HFFc6 (cell line): ENCODE results near the gene TBK1. TPM values are rescaled to one million over a fixed set of nuclear protein-coding genes. Genes with fewer than 3 reads are reported as not detected.

Source experiments
- DNase-seq: peaks from one replicate; pipeline ENCODE4 v3.0.0-alpha.2; 2018
- H3K27ac Mint-ChIP-seq: 2 replicates; pipeline ENCODE4 v1.8.0; 2020; ENCODE audit warnings: mild to moderate bottlenecking, mixed read lengths
- H3K27me3 Mint-ChIP-seq: 2 replicates; pipeline ENCODE4 v1.8.0; 2021; ENCODE audit warnings: mild to moderate bottlenecking, moderate library complexity, mixed read lengths; ENCODE audit not compliant: insufficient read depth
- H3K36me3 Mint-ChIP-seq: 2 replicates; pipeline ENCODE4 v1.8.0; 2021; ENCODE audit warnings: low read depth, mixed read lengths
- H3K4me1 Mint-ChIP-seq: 2 replicates; pipeline ENCODE4 v1.8.0; 2020; ENCODE audit warnings: low read depth, mixed read lengths
- H3K4me3 Mint-ChIP-seq: 2 replicates; pipeline ENCODE4 v1.8.0; 2020; ENCODE audit warnings: mild to moderate bottlenecking, moderate library complexity, mixed read lengths
- H3K9me3 Mint-ChIP-seq: 2 replicates; pipeline ENCODE4 v1.8.0; 2020; ENCODE audit warnings: mild to moderate bottlenecking, mixed read lengths
- CTCF ChIP-seq: fragments of 200-600 bp; sonication (generic); IDR thresholded peaks from 2 replicates; pipeline ENCODE4 v1.5.0; 2021; ENCODE audit warnings: antibody characterized with exemption, mild to moderate bottlenecking
- total RNA-seq, 6 experiments: library from RNA; stranded (reverse); fragmentation: NEBNext Ultra II Directional; extraction: Animal tissue kit (Norgen Biotek cat#: 25700); gene quantifications; 2 replicates in 1 of 6; 3 replicates in 5 of 6; pipeline ENCODE4 v1.2.3, GENCODE V29; 2021

Gene TBK1
- total RNA-seq, 6 experiments from 2014 or later = 20.2 to 23.8 (median 21.0) TPM

GRCh38 chr12:64476844-64477243, 24.9 kb downstream of the TBK1 start:
- H3K27ac Mint-ChIP-seq = no peak overlapping the region
- no peaks in the 10 kb centered on the region for H3K27me3 Mint-ChIP-seq
- no peak for DNase-seq
- H3K9me3 Mint-ChIP-seq = peaks cover 22% of the 10 kb centered on the region
- H3K4me1 Mint-ChIP-seq = peaks cover 33% of the 10 kb centered on the region
- no peak overlapping the region for H3K4me3 Mint-ChIP-seq
- TF ChIP-seq CTCF = no peak
- H3K36me3 Mint-ChIP-seq = peaks cover 64% of the 10 kb centered on the region

DNA sequence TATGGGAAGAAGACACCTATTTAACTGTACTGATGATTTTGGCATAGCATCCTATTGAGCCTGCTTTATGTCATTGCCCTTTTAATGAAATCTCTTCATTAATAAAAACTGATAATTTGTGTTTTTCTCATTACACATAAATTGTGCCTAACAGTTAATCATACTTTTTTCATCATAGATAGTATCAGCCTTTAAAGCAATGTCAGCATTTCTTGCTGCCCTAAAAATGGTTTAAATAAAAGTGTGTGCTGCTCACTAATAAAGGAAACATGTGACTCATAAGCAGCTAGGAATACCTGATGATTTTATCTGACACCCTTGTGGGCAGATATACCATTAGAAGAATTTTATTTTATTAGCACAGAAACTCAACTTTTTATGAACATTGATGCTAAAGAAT, 26.7 kb downstream of the TBK1 start:
- no peak for DNase-seq
- TF ChIP-seq CTCF = no peak
- H3K36me3 Mint-ChIP-seq = peaks cover 48% of the 10 kb centered on the region
- H3K27me3 Mint-ChIP-seq = no peaks in the 10 kb centered on the region
- peaks cover 33% of the 10 kb centered on the region for H3K4me1 Mint-ChIP-seq
- peaks cover 22% of the 10 kb centered on the region for H3K9me3 Mint-ChIP-seq
- no peak overlapping the region for H3K4me3 Mint-ChIP-seq
- H3K27ac Mint-ChIP-seq = no peak overlapping the region

DNA sequence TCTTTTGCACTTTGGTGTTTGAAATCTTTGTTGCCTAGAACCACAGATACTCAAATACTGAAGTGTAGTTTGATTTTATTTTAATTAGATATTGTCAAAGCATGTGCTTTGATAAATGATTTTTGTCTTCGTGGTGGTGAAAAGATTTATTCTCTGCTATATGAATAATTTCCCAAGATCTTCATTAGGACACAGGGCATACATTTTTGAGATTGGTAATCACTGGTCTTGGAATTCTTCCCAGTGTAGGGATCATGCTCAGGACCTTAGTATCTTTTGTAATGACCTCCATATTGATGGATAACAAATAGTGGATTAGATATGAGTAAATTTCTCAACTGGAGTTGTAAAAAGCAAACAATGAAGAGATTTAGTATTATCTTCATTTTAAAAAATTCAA, 28.2 kb downstream of the TBK1 start:
- TF ChIP-seq CTCF = no peak
- DNase-seq = peak; percentile 45
- H3K27me3 Mint-ChIP-seq = no peaks in the 10 kb centered on the region
- H3K36me3 Mint-ChIP-seq = peaks cover 33% of the 10 kb centered on the region
- H3K27ac Mint-ChIP-seq = peak overlapping the region; percentile 58
- H3K4me1 Mint-ChIP-seq = peaks cover 33% of the 10 kb centered on the region
- H3K9me3 Mint-ChIP-seq = peaks cover 21% of the 10 kb centered on the region
- H3K4me3 Mint-ChIP-seq = no peak overlapping the region

GRCh38 chr12:64486657-64487056, 34.7 kb downstream of the TBK1 start:
- H3K36me3 Mint-ChIP-seq = peaks cover 3% of the 10 kb centered on the region; the same call in 1 of the 2 replicates
- H3K4me1 Mint-ChIP-seq = no peaks in the 10 kb centered on the region
- no peaks in the 10 kb centered on the region for H3K9me3 Mint-ChIP-seq
- no peak for TF ChIP-seq CTCF
- no peak for DNase-seq
- H3K27ac Mint-ChIP-seq = no peak overlapping the region
- H3K4me3 Mint-ChIP-seq = no peak overlapping the region
- H3K27me3 Mint-ChIP-seq = no peaks in the 10 kb centered on the region

DNA sequence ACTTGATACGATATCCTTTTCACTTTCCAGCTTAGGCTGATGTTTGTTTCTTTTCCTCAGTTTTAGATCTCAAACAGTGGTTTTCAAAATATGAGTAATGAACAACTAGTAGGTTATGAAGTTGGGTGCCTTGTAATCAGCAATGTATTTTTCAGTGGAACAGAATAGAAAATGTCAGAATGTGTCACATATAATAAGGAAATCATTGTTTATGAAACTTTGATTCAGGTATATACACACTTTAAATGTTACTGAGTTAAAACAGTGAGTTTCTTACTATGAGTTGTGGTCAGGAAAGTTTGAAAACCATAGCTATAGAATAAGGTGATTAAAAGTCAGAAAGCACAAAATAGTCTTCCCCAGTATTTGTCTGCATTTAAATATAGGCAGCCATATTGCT, 39.8 kb downstream of the TBK1 start:
- Mint-ChIP-seq H3K9me3 (no peaks in the 10 kb centered on the region), H3K27ac (no peak overlapping the region), H3K4me1 (no peaks in the 10 kb centered on the region), H3K27me3 (no peaks in the 10 kb centered on the region), H3K4me3 (no peak overlapping the region), H3K36me3 (no peaks in the 10 kb centered on the region)
- no peak for DNase-seq
- TF ChIP-seq CTCF = no peak

- Mint-ChIP-seq H3K27ac (no peak overlapping the region), H3K27me3 (no peaks in the 10 kb centered on the region), H3K9me3 (no peaks in the 10 kb centered on the region), H3K36me3 (peaks cover 5% of the 10 kb centered on the region), H3K4me1 (peaks cover 7% of the 10 kb centered on the region), H3K4me3 (no peak overlapping the region)
- no peak for TF ChIP-seq CTCF
- no peak for DNase-seq
These were observed 41.6 kb downstream of the TBK1 start for GRCh38 chr12:64493513-64493912.
